Dermis blood vessel endothelial cell (primary cell): ENCODE results near the gene CDC42SE2. TPM values are rescaled to one million over a fixed set of nuclear protein-coding genes. Genes with fewer than 3 reads are reported as not detected.
"Not testable (repeated sequence)": the region's sequence is repeated elsewhere in the genome, so short reads cannot be mapped to it uniquely, and the experiment has no call there.

Experiments used
- DNase-seq: peaks from one replicate; pipeline ENCODE4 v3.0.0; 2010
- total RNA-seq: library from RNA; depleted of rRNA; stranded (reverse); fragments of >200 nt; gene quantifications from 2 replicates; pipeline ENCODE4 v1.2.3, GENCODE V29; 2014

The CDC42SE2 gene
- total RNA-seq, 1 donor from 2014 or later: 55.5 TPM

DNA sequence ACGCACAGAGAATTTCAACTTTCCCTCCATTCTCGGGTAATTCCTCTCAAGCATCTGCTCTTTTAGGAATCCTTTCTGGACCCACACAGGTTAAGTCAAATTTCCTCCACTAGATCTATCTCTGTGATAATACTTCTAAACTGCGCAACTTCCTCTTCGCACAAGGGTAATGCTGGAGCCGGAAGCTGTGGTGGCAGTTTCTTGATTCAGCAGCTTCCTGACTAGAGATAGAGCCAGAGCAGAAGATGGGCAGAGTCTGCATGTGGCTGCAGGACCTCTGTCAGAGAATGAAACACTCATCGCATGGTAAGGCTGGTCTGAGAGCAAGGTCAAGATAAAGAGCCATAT is 11.1 kb upstream of the CDC42SE2 start:
- DNase-seq: peak; percentile 49

DNA sequence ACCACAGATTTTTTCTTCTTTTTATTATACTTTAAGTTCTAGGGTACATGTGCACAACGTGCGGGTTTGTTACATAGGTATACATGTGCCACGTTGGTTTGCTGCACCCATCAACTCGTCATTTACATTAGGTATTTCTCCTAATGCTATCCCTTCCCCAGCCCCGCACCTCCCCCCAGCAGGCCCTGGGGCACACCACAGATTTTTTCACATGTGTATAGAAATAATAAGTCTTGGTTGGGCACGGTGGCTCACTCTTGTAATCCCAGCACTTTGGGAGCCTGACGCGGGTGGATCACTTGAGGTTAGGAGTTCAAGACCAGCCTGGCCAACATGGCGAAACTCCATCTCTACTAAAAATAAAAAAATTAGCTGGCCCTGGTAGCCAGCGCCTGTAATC is 9.8 kb upstream of the CDC42SE2 start:
- DNase-seq: not testable (repeated sequence)

DNA sequence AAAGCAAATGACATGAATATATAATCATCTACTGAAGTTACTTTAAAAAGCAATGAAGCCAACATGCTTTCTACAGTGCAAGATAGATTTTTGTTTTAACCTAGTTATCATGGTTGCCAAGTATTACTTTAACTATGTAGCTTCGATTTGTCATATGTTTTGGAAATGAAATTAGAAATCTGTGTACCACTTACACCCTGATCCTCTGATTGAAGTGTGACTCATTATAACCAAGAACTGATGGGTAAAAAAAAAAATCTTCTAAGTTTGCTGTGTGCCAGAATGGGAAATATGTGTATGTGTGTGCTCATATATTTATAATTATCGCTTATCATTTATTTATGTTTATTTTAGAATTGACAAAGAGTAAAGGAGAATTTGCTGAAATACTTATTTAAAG is 9.1 kb upstream of the CDC42SE2 start:
- no peak for DNase-seq

DNA sequence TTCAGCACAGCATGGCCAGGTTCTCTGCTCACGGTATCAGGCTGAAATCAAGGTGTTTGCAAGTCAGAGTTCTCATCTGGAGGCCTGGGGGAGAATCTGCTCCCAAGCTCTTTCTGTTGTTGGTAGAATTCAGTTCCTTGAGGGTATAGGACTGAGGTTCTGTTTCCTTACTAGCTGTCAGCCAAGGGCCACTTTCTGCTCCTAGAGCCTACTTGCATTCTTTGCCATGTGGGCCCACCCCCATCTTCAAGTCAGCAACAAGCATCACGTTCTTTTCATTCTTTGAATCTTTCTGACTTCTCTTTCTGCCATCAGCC is 7.4 kb upstream of the CDC42SE2 start:
- no peak for DNase-seq

DNA sequence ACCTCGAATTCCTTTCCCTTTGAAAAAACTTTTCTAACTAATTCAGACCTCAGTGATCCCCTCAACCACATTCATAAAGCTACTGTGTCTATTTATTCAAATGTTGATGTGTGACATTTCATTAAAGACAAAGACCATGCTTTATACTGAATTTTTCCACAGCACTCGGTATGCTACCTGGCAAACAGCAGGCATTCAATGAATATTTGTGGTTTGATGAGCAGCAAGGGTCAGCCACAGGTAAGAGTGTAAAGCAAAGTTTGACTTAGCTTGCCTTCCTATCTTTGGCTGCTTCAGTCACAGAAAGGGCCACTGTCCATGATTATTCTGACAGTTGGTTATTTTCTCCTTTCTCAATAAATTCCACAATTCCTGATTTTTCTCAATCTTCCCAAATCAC is 5.1 kb upstream of the CDC42SE2 start:
- DNase-seq: no peak

DNA sequence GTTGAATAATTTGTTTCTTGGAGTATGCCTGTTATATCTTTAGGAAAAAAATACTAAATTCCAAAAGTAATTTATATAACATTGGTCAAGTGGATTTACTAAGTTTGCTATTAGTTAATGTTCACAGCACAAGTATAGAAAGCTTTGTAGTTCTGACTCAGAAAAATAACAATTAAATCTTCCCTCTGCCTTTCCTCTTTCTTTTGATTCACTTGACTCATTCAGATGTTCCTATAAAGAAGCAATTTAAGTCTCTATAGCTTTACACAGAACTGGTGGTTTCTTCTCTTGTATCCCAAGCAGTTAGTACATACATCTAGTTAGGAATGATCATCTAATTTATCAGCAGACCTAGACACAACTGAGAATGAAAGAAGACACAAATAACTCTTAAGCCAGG is 4.5 kb upstream of the CDC42SE2 start:
- no peak for DNase-seq

DNA sequence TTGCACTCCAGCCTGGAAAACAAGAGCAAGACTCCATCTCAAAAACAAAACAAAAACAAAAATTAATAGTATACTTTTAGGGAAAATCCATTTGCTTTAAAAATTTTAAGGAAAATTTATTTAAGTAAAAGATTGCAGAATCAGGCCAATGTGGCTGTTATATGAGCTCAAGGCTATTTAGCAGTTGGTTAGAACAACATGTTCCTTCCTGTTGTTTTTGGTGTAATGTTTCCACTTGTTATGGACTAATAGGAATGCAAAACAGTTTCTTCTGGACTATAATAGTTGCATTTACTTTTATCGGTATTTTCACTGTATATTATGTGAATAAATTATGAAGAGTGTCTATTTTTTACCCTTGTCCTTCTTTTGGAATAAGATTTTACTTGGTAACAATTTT is 3.0 kb upstream of the CDC42SE2 start:
- DNase-seq: no peak

DNA sequence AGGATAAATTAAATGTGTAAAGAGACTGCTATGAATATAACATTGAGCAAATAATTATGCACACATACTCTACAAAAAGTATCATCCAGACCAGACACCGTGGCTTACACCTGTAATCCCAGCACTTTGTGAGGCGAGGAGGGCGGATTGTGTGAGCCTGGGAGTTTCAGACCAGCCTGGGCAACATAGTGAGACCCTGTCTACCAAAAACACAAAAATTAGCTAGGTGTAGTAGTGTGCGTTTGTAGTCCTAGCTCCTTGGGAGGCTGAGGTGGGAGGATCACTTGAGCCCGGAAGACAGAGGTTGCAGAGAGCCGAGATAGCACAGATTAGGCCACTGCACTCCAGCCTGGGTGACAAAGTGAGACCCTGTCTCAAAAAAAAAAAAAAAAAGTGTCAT is 2.4 kb upstream of the CDC42SE2 start:
- DNase-seq: no peak

DNA sequence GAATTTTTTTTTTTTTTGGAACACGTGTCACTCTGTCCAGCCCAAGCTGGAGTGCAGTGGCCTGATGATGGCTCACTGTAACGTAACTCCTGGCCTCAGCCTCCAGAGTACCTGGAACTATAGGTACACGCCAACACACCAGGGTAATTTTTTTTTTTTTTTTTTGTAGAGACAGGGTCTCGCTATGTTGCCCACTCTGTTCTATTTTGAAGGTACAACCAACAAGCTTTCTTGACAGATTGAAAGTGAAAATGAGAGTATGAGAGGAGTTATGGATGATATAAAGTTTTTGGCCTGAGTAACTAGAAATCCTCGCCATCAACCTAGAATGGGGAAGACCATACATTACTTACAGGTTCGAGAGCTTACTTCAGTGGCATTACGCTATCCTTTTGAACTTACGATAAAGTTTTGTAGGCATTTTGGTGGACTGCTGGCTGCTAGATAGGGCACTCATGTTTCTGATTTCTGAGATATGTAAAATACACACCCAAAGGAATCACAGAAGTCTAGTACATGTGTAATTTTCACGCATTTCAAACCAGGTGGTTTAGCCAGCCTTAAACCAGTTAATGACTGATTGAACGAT is 806 bp upstream of the CDC42SE2 start:
- peak; percentile 34 for DNase-seq

DNA sequence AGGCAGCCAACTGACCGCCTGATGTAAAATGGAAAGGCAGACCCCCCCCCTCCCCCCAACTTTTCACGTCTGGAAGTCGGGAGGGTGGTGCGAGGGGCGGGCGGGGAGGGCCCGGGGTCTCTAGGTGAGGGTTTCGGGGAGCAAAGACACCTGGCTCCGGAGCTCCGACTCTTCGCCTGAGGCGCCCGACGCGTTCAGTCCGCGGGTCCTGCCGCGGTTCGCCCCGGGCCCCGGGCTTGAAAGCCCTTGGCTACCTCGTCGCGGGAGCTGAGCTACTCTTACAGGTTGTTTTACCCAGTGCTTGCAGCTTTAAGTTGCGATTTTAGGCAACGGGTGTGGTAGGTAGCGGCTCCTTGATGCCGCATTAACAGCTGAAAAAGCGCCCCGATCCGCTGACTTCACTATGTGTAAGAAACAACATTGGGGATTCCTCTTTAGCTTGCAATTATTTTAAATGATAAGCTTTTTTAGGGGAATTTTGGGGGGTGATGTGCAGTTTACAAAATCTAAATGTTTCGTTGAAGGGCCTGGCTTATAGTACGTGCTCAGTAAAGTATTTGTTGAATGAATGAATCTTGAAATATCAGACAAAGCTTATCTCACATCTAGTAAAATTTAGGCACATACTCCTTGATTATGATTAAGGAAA is 722 bp downstream of the CDC42SE2 start:
- peak; percentile 52 for DNase-seq

DNA sequence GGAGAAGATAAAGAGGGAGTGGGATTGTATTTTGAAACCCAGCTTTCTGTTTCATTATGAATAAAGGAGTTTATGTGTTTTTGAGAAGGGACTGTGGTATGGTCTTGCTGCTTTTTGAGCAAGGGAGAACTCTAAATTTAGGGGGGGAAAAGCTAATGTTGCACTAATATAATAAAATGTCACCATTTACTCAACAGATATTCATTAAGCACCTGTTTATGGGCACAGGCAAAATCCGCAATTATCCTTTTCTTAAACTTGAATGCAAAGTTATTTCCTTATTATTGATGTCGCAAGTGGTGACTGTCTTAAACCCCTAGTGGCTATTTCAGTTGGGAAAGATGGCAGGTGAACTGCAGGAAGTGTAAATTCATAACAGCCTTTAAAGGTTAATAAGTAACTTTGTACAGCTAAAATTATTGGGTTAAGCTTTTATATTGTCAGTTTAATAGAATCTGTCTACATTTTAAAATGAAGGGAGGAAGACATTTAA is 1.5 kb downstream of the CDC42SE2 start:
- peak; percentile 56 for DNase-seq

DNA sequence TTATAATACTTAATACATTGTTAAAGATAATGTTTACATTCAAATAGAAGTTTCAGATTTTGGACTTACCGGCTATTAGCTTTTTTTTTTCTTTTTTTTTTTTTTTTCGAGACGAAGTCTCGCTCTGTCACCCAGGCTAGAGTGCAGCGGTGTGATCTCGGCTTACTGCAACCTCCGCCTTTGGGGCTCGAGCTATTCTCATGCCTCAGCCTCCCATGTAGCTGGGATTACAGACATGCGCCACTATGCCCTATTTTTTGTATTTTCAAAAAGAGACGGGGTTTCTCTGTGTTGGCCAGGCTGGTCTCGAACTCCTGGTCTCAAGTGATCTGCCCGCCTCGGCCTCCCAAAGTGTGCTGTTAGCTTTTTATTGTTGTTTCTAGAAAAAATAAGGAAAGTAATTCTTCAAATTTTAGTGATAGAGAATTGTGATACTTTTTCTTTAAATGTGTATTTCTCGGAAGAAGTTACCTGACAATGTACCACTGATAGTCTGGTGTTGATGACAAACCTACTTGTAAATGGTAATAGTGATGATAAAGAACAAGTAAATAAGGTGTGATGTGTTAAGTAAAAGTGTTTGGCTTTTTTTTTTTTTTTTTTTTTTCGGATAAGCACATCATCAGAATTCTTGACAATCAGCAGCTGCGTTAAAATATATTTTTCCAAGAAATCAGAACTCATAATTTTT is 2.7 kb downstream of the CDC42SE2 start:
- DNase-seq: no peak

DNA sequence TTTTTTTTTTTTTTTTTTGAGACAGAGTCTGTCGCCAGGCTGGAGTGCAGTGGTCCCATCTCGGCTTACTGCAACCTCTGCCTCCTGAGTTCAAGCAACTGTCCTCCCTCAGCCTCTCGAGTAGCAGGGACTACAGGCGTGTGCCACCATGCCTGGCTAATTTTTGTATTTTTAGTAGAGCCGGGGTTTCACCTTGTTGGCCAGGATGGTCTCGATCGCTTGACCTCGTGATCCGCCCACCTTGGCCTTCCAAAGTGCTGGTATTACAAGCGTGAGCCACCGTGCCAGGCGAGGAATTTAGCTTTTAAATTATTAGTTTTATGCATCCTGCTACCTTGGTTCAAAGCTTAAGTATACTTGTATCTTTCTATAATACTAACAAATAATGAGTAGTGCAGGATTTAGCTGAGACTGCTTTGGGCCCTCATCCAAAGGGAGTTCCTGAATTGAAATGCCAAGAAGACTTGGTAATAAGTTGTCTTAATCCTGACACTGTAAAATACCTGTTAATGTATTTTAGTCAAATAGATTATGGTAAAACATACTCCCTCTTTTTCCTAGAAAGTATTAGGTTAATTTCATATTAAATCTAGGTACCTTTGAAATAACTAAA is 5.0 kb downstream of the CDC42SE2 start:
- no peak for DNase-seq

DNA sequence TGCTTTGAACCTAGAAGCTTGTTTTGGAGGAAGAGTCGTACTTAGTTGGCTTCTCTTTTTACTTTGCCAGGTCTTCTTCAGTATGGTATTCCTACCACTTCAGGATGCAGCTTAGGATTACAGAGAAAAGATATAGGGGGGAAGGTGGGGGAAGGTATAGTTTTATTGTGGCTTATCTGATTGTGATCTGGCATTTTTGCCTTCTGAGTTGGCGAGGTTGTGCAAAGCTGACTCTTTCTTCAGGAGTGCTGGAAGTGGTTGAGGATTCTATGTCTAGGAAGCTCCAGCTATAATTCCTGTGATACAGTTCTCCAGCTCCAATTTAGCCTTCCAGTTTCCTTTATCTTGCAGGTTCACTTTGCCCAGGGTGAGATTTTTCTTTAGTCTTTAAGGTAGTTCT is 7.0 kb downstream of the CDC42SE2 start:
- DNase-seq: no peak

DNA sequence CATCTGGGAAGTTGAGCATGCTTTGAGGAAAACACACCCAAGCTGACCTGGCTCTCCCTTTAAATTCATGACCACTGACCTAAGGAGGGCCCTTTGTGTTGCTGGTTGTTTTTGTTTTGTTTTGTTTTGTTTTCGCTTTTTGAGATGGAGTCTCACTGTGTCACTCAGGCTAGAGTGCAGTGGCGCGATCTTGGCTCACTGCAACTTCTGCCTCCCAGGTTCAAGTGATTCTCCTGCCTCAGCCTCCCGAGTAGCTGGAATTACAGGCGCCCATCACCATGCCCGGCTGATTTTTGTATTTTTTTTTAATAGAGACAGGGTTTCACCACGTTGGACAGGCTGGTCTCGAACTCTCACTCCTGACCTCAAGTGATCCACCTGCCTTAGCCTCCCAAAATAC is 8.0 kb downstream of the CDC42SE2 start:
- DNase-seq: not testable (repeated sequence)

DNA sequence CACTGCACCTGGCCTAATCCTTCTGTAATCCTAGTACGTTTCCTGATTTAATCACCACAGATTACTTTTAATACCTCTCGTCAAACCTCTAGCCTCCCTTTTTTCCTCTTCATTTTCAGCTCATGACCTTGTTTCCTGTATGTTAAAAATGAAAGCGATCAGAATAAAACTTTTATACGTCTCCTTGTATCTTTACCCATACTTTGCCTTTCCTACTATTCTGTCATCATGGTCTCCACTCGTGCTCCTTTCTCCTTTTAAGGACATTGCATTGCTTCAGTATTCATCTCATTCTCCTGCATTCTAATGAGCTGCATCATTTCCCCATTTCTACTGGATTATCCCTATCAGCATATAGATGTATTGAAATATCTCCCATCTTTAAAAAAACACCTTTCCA is 8.5 kb downstream of the CDC42SE2 start:
- DNase-seq: peak; percentile 31

DNA sequence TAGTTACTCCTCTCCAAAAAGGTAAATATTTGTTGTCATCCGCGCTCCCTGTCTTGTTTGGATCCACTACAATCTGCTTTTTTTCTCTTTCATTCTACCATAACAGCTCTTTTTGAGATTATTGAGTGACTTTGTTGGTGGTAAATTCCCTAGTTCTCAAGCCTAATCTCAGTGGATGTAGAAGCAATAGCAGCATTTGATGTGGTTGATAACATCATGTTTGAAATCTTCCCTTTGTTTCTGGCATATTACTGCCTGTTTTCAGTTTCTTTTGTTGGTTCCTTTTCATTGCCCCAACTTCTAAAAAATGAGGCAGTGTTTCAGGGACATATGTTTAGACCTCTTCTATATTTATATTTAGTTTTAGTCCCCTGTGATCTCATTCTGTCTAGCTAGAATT is 8.9 kb downstream of the CDC42SE2 start:
- no peak for DNase-seq

DNA sequence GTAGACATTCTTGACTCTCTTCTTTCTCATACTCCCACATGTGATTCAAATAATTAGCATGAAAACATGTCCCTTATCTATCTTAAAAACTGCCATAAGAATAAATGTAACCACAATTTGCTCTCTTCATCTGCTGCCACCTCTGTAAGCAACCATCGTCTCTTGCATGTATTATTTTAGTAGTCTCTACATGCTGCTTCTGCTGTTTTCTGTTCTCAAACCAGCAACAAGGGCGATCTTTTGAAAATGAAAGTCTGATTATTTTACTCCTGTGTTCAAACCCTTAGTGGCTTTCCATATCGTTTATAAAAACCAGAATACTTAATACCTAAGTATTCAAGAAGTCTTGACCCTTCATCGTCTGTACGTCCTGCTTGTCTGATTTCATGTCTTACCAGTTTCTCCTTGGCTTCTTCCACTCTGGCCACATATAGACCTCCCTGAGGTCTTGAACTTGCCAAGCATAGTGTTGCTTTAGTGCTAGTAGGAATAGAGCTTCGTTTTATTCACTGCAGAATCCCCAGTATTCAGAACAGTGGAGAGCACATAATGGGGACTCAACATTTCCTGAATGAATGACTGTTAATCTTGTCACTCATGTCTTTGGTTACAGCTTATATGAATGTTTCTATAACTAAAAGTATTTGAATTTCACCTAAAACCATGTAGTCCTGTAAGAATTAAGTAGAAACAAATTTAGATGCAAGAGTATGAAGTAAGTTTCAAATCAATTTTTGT is 10.6 kb downstream of the CDC42SE2 start:
- DNase-seq: no peak

DNA sequence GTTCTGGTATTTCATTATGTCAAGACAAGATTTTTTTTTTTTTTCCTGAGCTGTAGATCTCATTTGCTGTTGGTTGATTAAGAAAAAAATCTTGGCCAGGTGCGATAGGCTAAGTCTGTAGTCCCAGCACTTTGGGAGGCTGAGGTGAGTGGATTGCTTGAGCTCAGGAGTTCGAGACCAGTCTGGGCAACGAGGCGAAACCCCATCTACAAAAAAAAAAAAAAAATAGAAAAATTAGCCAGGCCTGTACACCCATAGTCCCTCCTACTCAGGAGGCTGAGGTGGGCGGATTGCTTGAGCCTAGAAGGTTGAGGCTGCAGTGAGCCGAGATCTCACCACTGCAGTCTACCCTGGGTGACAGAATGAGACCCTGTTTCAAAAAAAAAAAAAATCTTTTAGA is 12.2 kb downstream of the CDC42SE2 start:
- DNase-seq: no peak

DNA sequence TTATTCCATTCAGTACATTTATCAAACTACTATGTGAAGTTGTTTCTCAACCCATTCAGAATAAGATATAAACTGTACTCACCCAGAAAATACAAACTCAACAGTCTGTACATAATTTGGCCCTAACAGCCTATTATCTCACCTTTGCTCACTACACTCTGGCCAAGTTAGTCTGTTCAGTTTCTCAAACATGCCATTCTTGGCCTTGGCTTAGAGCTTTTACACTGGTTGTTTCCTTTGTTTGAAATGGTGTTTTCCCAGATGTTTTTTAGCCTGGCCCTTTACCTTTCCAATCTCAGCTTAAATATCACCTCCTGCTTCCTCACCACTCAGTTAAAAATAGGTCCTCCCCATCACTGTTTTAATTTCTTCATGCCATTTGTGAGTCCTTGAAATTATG is 13.6 kb downstream of the CDC42SE2 start:
- no peak for DNase-seq

DNA sequence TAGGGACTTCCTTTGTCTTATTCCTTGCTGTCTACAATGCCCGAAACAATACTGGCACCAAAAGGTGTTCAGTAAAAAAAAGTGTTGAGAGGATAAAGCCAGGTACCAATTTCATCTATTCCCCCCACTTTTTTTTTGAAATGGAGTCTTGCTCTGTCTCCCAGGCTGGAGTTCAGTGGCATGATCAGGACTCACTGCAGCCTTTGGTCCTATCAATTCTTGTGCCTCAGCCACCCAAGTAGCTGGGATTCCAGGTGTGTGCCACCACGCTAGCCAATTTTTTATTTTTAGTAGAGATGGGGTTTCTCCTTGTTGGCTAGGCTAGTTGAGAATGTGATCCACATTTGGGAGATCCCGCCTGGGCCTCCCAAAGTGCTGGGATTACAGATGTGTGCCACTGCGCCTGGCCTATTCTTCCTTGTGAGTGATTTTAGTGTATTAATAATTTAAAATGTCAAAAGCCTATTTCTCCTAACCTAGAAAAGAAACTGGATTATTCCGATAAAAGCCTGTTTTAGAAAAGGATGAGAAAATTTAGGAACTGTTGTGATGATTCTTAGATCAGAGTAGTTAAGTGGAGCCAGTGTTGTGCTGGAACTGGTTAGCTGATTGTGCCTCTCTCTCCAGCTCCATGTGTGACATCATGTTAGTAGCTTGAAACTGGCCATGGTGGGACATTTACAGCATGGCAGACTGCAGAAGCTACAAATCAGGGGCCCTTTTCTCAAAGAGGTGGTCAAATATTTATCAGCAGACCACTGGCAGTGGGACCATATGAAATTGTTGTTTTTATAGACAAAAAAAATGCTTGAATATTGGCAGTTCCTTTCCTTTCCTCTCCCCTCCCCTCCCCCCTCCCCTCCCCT is 14.3 kb downstream of the CDC42SE2 start:
- no peak for DNase-seq

DNA sequence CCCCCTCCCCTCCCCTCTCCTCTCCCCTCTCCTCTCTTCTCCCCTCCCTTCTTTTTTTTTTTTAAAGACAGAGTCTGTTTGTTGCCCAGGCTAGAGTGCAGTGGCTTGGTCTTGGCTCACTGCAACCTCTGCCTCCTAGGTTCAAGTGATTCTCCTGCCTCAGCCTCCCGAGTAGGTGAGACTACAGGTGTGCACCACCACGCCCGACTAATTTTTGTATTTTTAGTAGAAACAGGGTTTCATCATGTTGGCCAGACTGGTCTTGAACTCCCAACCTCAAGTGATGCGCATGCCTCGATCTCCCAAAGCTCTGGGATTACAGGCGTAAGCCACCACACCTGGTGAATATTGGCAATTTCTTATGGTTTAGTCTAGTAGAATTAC is 14.9 kb downstream of the CDC42SE2 start:
- not testable (repeated sequence) for DNase-seq
